Limb (tissue), 2 donors: ENCODE data around the gene ZNHIT2.

Source experiments
- DNase-seq, 2 donors: peaks; one replicate each; pipeline ENCODE4 v3.0.0-alpha.2; 2016; ENCODE audit errors: extremely low spot score in 2 of 2

The ZNHIT2 gene

DNA sequence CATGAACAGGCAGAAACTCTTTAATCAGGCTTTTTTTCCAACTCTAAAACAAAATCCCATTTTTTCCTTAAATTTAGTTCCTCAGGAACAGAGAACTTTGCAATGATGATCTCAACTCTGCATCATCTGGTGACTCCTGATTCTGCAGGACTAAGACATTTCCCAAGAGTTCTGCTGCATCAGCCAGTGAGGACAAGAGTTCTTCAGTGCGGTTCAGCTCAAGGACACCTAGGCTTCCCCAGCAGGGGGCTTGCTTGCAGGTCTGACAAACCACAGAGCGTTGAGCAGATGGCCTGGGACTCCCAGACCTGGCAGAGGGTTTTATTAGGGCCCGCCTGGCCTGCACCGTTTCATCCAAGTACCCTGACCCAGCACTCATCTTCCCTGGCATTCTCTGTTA lies 40.0 kb downstream of the ZNHIT2 start:
- no peak for DNase-seq

DNA sequence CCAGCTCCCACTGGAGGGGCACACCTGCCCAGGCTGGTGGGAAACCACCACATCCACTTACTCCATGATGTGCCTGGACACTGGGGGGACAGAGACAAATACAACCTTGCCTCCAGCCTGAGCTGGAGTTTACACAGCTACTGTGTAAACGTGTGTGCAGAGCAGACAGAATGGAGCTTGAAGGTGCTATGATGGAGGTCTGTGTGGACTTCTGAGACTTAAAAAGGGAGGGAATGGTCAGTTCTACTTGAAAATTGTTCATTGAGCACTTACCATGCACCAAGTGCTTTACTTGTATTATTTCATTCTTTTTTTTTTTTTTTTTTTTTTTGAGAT lies 44.9 kb downstream of the ZNHIT2 start:
- DNase-seq: no peak

DNA sequence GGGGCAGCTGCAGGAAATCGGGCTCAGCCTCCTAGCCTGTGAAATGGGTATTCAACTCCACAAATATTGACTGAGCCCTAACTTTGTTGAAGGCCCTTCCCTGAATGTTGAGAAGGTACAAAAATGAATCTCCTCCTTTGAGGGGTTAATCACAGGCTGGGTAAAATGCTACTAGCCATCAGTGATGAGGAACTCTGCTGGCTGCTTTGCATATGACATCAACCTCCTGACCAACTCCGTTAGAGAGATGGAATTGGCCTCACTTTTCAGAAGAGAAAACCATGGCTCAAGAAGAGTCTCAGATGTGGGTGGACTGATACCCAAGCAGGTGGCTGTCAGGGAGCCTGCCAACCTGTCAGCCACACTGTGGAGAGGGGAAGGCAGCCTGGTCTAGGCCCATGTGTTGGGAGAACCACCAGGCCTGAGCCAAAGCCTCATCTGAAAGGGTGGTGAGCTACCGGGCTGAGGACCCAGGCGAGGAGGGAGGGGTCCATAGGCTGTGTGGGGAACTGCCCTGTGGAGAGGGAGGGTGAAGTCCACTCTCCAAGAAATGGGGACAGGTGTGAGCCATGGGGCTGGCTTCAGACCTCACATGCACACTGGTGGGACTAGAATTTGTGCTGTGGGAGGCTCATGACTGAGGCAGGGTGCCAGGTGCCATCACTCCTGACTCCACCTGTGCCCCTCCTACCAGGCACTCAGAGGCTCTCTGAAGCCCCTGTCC lies 45.4 kb downstream of the ZNHIT2 start:
- no peak for DNase-seq

DNA sequence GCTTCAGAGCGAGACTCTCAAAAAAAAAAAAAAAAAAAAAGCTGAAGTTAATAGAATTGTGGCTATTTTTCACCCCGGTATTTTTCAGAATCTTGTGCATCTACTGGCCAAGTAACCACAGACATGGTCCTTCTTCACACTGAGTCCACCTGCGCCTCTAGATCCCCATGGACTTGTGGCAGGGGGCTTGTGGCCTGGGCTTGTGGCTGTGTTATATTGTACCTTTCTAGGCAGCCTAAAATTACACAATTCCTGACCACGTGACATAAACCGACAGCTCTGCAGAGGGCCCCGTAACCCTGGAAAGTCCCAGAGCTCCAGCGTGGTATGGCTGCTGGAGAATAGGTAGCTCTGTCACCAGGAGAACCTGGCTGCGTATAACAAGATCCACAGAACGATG lies 48.3 kb downstream of the ZNHIT2 start:
- no peak for DNase-seq

DNA sequence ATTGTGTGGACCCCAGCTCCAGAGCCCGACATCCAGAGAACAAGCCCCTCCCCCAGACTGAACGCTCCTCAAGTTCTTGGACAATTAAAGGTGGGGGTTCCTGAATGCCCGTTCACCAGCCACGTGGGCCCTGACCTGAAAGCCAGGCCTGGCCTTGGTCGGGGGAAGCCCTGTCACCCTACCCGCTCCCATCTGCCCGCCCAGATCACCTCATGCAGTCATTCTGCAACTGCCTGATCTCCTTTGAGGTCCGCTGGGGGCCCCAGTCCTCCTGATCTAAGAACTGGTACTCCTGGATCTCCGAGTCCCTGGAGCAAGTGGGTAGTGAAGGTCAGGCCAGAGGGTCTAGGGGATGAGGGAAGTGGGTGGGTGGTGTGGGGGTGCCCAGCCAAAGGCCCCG lies 50.1 kb downstream of the ZNHIT2 start:
- no peak for DNase-seq

DNA sequence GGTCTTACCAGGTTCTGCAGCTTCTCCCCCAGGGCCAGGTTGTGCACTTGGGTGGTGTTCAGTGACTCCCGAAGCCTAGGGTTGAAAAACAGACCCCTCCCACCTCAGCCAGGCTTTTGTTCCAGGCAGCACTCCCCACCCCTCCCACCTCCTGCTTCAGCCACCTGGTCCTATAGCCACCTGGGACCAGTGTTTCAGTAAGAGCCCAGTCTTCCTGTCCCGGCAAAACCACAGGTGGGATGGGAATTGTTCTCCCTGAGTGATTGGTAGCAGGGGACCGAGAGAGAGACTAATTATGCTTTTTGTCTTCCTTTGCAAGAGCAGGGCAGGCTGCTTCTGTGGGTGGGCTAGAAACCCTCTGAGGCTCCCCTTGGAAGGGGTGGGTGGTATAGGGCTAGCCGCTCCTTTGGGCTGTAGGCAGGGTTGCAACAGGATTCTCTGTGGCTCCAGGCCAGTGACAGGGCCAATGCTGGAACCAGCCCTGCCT lies 50.7 kb downstream of the ZNHIT2 start:
- no peak for DNase-seq
